Retinal pigment epithelial cell (primary cell): ENCODE results near the gene C3orf62.

Experiments used
- DNase-seq: peaks from one replicate; pipeline ENCODE4 v3.0.0-alpha.2; 2010; ENCODE audit warnings: low read depth
- H3K4me3 ChIP-seq: 2 replicates; pipeline ENCODE4 v1.5.1; 2011; ENCODE audit warnings: mild to moderate bottlenecking, low read length, control low read depth, moderate library complexity
- CTCF ChIP-seq: conservative IDR thresholded peaks from 2 replicates; pipeline ENCODE4 v1.5.1; 2011; ENCODE audit warnings: low read depth, low read length, control low read depth, inconsistent platforms

C3orf62 gene

GRCh38 chr3:49305608-49306007 is 28.6 kb upstream of the C3orf62 start:
- H3K4me3 ChIP-seq = no peak overlapping the region
- no peak for DNase-seq
- no peak for TF ChIP-seq CTCF

GRCh38 chr3:49302613-49303012 is 25.6 kb upstream of the C3orf62 start:
- DNase-seq = no peak
- no peak for TF ChIP-seq CTCF
- no peak overlapping the region for H3K4me3 ChIP-seq

- DNase-seq = no peak
- no peak for TF ChIP-seq CTCF
- H3K4me3 ChIP-seq = no peak overlapping the region
Observed at GRCh38 chr3:49300595-49300994, 23.6 kb upstream of the C3orf62 start.

- no peak overlapping the region for H3K4me3 ChIP-seq
- DNase-seq = no peak
- no peak for TF ChIP-seq CTCF
Observed at GRCh38 chr3:49298511-49298910, 21.5 kb upstream of the C3orf62 start.

GRCh38 chr3:49296781-49297411 is 19.9 kb upstream of the C3orf62 start:
- TF ChIP-seq CTCF = no peak
- no peak for DNase-seq
- no peak overlapping the region for H3K4me3 ChIP-seq

- no peak overlapping the region for H3K4me3 ChIP-seq
- no peak for DNase-seq
- peak; percentile 71 for TF ChIP-seq CTCF
Observed at GRCh38 chr3:49295489-49296058, 18.5 kb upstream of the C3orf62 start.

- no peak for TF ChIP-seq CTCF
- DNase-seq = no peak
Observed at GRCh38 chr3:49294343-49294742, 17.3 kb upstream of the C3orf62 start.

More at GRCh38 chr3:49294343-49294742, 17.3 kb upstream of the C3orf62 start:
- no peak overlapping the region for H3K4me3 ChIP-seq
